B cell (primary cell): ENCODE data around the gene ARMCX4. TPM values are rescaled to one million over a fixed set of nuclear protein-coding genes. Genes with fewer than 3 reads are reported as not detected.

Source experiments
- ATAC-seq: fragments of 200-7000 bp; cut with Tn5 transposase; one replicate; pipeline ENCODE4 v1.10.0; 2021; ENCODE audit warnings: low read depth, mild to moderate bottlenecking, moderate number of reproducible peaks, moderate library complexity
- CTCF ChIA-PET: fragments of 350-600 bp; sonication (Branson Sonifier 250); formaldehyde crosslinking; loops from one replicate; lab custom pipeline; 2021; ENCODE audit warnings: antibody characterized with exemption, inconsistent platforms; lab: Charles Lee
- POLR2A ChIA-PET: fragments of 350-600 bp; sonication (Branson Sonifier 250); formaldehyde crosslinking; loops from one replicate; lab custom pipeline; 2021; ENCODE audit warnings: antibody characterized with exemption; lab: Charles Lee
- DNase-seq: peaks from one replicate; pipeline ENCODE4 v3.0.0; 2013
- H2AFZ ChIP-seq: 2 replicates; pipeline ENCODE4 v1.6.1; 2012; ENCODE audit warnings: mild to moderate bottlenecking, low read depth, low read length; ENCODE audit not compliant: insufficient read depth, poor library complexity, severe bottlenecking
- H3K27ac ChIP-seq, 2 donors: 1 replicate in 1 of 2; 2 replicates in 1 of 2; pipeline ENCODE4 v1.5.1; 2012 to 2013; ENCODE audit warnings: low read length in 2 of 2, mild to moderate bottlenecking in 2 of 2, moderate library complexity in 1 of 2
- H3K27me3 ChIP-seq, 4 experiments: fragments of 200-600 bp in 1 of 4; sonication (generic) in 1 of 4; replicated peaks in 1 of 4; 1 replicate in 2 of 4; 2 replicates in 2 of 4; pipeline versions ENCODE4 v1.6.1 to v1.7.0; 2013 to 2016; ENCODE audit warnings: low read length in 3 of 4, mild to moderate bottlenecking in 2 of 4, mixed read lengths in 1 of 4, moderate library complexity in 1 of 4; ENCODE audit not compliant: insufficient read depth in 4 of 4, control insufficient read depth in 3 of 4; ENCODE audit errors: control extremely low read depth in 1 of 4
- H3K36me3 ChIP-seq, 2 experiments: replicated peaks in 1 of 2; 1 replicate in 1 of 2; 2 replicates in 1 of 2; pipeline versions ENCODE4 v1.6.1 to v1.7.1; 2013; ENCODE audit warnings: low read length in 1 of 2; ENCODE audit not compliant: insufficient read depth in 2 of 2, control insufficient read depth in 1 of 2; ENCODE audit errors: control extremely low read depth in 1 of 2, extremely low read depth in 1 of 2
- H3K4me1 ChIP-seq, 2 donors: fragments of 200-600 bp in 1 of 2; sonication (generic) in 1 of 2; 1 replicate in 1 of 2; 2 replicates in 1 of 2; pipeline versions ENCODE4 v1.5.1 to v1.6.1; 2013 to 2017; ENCODE audit warnings: low read length in 2 of 2; ENCODE audit not compliant: control insufficient read depth in 2 of 2, insufficient read depth in 2 of 2
- H3K4me2 ChIP-seq: replicated peaks from 2 replicates; pipeline ENCODE3; 2012; ENCODE audit warnings: mild to moderate bottlenecking, low read depth, low read length; ENCODE audit not compliant: poor library complexity, severe bottlenecking
- H3K4me3 ChIP-seq, 5 experiments: fragments of 200-600 bp in 1 of 5; sonication (generic) in 1 of 5; 1 replicate in 3 of 5; 2 replicates in 2 of 5; pipeline versions ENCODE4 v1.5.1 to v1.7.0; 2011 to 2016; ENCODE audit warnings: low read length in 4 of 5, mild to moderate bottlenecking in 4 of 5, low read depth in 2 of 5, control low read depth in 1 of 5, moderate library complexity in 1 of 5; ENCODE audit not compliant: insufficient read depth in 1 of 5; ENCODE audit errors: control extremely low read depth in 1 of 5, extremely low read depth in 1 of 5
- H3K79me2 ChIP-seq: fragments of 200-600 bp; sonication (generic); one replicate; pipeline ENCODE4 v1.6.0; 2016; ENCODE audit warnings: low read length; ENCODE audit not compliant: control insufficient read depth, insufficient read depth
- H3K9ac ChIP-seq: fragments of 200-600 bp; sonication (generic); 2 replicates; pipeline ENCODE4 v1.6.1; 2017; ENCODE audit warnings: mild to moderate bottlenecking, low read length, moderate library complexity
- H3K9me3 ChIP-seq, 3 donors: one replicate each; pipeline versions ENCODE4 v1.6.1 to v1.7.1; 2013; ENCODE audit warnings: low read length in 2 of 3; ENCODE audit not compliant: control insufficient read depth in 2 of 3, insufficient read depth in 1 of 3; ENCODE audit errors: control extremely low read depth in 1 of 3
- H4K20me1 ChIP-seq: 2 replicates; pipeline ENCODE4 v1.6.0; 2012; ENCODE audit warnings: mild to moderate bottlenecking, low read length; ENCODE audit not compliant: insufficient read depth, control insufficient read depth, poor library complexity, severe bottlenecking
- H3K27ac Mint-ChIP-seq: one replicate; pipeline ENCODE4 v1.8.0; 2021; ENCODE audit warnings: mixed read lengths
- H3K27me3 Mint-ChIP-seq: one replicate; pipeline ENCODE4 v1.8.0; 2021; ENCODE audit warnings: mixed read lengths
- H3K4me1 Mint-ChIP-seq: one replicate; pipeline ENCODE4 v1.8.0; 2021; ENCODE audit warnings: mixed read lengths
- H3K4me3 Mint-ChIP-seq: one replicate; pipeline ENCODE4 v1.8.0; 2021; ENCODE audit warnings: mixed read lengths
- H3K9me3 Mint-ChIP-seq: one replicate; pipeline ENCODE4 v1.8.0; 2022; ENCODE audit warnings: mixed read lengths; ENCODE audit not compliant: insufficient read depth
- EZH2 ChIP-seq: IDR thresholded peaks from 2 replicates; pipeline ENCODE4 v1.6.1; 2012; ENCODE audit warnings: borderline replicate concordance, low read depth, mild to moderate bottlenecking, moderate library complexity, low read length; ENCODE audit not compliant: insufficient read depth, poor library complexity, severe bottlenecking
- WGBS: methylation state at CpG from one replicate; pipeline ENCODE4 v1.1.5; 2013; ENCODE audit warnings: missing lambda C conversion rate; ENCODE audit not compliant: insufficient coverage; 5-methylcytosine and 5-hydroxymethylcytosine counted together
- intact Hi-C: fragments of 100-400 bp; cut with micrococcal nuclease; formaldehyde crosslinking; loops from one replicate; pipeline ENCODE4 v1.10.0; 2022
- polyA plus RNA-seq: library from polyadenylated mRNA; depleted of rRNA; stranded (reverse); fragments of >200 nt; gene quantifications from 2 replicates; pipeline ENCODE4 v1.2.3, GENCODE V29; 2012
- total RNA-seq, 2 donors: library from RNA; stranded (reverse); fragments of 120-200 nt in 1 of 2; gene quantifications; 1 replicate in 1 of 2; 2 replicates in 1 of 2; pipeline versions ENCODE4 v1.2.3 to v1.2.4, GENCODE V29; 2013 to 2022
- TF ChIP-seq, protein P1 (sequence below): fragments of 200-600 bp; IDR thresholded peaks from one replicate; pipeline ENCODE4 v1.8.0; 2022; ENCODE audit warnings: antibody characterized with exemption, mild to moderate bottlenecking

ARMCX4 gene
- total and polyA plus RNA-seq, 2 donors (not counting 1 experiment from before 2014, with no cell fraction given) = 2.1 to 8.2 TPM

DNA sequence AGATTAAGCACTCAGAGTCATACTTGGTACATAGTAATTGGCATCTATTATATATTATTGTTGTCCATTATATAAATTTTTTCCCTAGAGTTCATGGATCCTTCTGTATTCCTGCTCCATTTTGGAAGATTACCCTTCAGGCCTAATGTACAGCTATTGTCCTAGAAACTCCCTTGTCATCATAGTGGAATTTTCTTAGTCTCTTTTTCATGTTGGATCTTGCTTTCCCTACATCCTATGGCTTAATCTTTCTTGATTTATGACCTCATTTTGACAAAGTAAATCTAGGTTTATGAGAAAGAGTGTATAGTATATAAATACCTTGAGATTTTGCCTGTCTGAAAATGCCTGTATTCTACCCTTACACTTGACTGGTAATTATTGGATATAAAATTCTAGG is 22.1 kb downstream of the ARMCX4 start:
- H3K9me3 Mint-ChIP-seq = no peaks in the 10 kb centered on the region
- no peaks in the 10 kb centered on the region for H3K27me3 Mint-ChIP-seq
- H3K4me3 Mint-ChIP-seq = no peak overlapping the region
- Histone ChIP-seq H3K9me3 (no peaks in the 10 kb centered on the region), H3K79me2 (no peaks in the 10 kb centered on the region), H3K36me3 (no peaks in the 10 kb centered on the region), H3K27me3 (no peaks in the 10 kb centered on the region), H3K27ac (no peak overlapping the region), H2AFZ (no peak overlapping the region), H4K20me1 (no peaks in the 10 kb centered on the region), H3K4me3 (no peak overlapping the region), H3K4me2 (no peak overlapping the region), H3K9ac (no peak overlapping the region), H3K4me1 (no peaks in the 10 kb centered on the region)
- CTCF ChIA-PET = no interaction called here
- intact Hi-C loops = no loop called here
- DNase-seq (no peak), ATAC-seq (no peak)
- POLR2A ChIA-PET = no interaction called here
- TF ChIP-seq, protein P1, sequence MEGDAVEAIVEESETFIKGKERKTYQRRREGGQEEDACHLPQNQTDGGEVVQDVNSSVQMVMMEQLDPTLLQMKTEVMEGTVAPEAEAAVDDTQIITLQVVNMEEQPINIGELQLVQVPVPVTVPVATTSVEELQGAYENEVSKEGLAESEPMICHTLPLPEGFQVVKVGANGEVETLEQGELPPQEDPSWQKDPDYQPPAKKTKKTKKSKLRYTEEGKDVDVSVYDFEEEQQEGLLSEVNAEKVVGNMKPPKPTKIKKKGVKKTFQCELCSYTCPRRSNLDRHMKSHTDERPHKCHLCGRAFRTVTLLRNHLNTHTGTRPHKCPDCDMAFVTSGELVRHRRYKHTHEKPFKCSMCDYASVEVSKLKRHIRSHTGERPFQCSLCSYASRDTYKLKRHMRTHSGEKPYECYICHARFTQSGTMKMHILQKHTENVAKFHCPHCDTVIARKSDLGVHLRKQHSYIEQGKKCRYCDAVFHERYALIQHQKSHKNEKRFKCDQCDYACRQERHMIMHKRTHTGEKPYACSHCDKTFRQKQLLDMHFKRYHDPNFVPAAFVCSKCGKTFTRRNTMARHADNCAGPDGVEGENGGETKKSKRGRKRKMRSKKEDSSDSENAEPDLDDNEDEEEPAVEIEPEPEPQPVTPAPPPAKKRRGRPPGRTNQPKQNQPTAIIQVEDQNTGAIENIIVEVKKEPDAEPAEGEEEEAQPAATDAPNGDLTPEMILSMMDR = no peak
- no peak for TF ChIP-seq EZH2
- no peak overlapping the region for H3K27ac Mint-ChIP-seq
- no peaks in the 10 kb centered on the region for H3K4me1 Mint-ChIP-seq

GRCh38 chrX:101507986-101508385 is 22.7 kb downstream of the ARMCX4 start:
- TF ChIP-seq, protein P1 = no peak
- TF ChIP-seq EZH2 = no peak
- H3K27me3 Mint-ChIP-seq = no peaks in the 10 kb centered on the region
- H3K79me2 ChIP-seq = no peaks in the 10 kb centered on the region
- WGBS = no CpG with 5 or more reads among the region's 4 CpGs
- H4K20me1 ChIP-seq = no peaks in the 10 kb centered on the region
- H3K4me1 Mint-ChIP-seq = no peaks in the 10 kb centered on the region
- H3K27me3 ChIP-seq = no peaks in the 10 kb centered on the region
- H3K4me3 ChIP-seq = no peak overlapping the region
- DNase-seq = no peak
- no peak overlapping the region for H3K27ac Mint-ChIP-seq
- H2AFZ ChIP-seq = no peak overlapping the region
- H3K27ac ChIP-seq = no peak overlapping the region
- H3K9me3 ChIP-seq = no peaks in the 10 kb centered on the region
- no peak overlapping the region for H3K4me3 Mint-ChIP-seq
- intact Hi-C loops = no loop called here
- no peaks in the 10 kb centered on the region for H3K4me1 ChIP-seq
- H3K9me3 Mint-ChIP-seq = no peaks in the 10 kb centered on the region
- CTCF ChIA-PET = no interaction called here
- no peak overlapping the region for H3K4me2 ChIP-seq
- no peak overlapping the region for H3K9ac ChIP-seq
- POLR2A ChIA-PET = no interaction called here
- H3K36me3 ChIP-seq = no peaks in the 10 kb centered on the region
- no peak for ATAC-seq
